HepG2 (cell line): ENCODE results near the gene PLCG1. TPM values are rescaled to one million over a fixed set of nuclear protein-coding genes. Genes with fewer than 3 reads are reported as not detected.
A peak's percentile ranks its signal among the peaks of the same experiment; 100 is the strongest.

Source experiments
- AFF4 ChIP-seq: sonication (generic); formaldehyde crosslinking; IDR thresholded peaks from 2 replicates; pipeline ENCODE4 v1.4.0; 2020; ENCODE audit warnings: missing genetic modification reagents
- ATF4 ChIP-seq, 2 experiments: fragments of 450-650 bp in 1 of 2; sonication (generic) in 1 of 2; formaldehyde crosslinking; IDR thresholded peaks; 2 replicates each; pipeline versions ENCODE4 v1.5.0 to v1.8.0; 2020 to 2022; ENCODE audit warnings: mild to moderate bottlenecking in 1 of 2, missing genetic modification reagents in 1 of 2
- BCLAF1 ChIP-seq: fragments of 450-650 bp; IDR thresholded peaks from 2 replicates; pipeline ENCODE4 v1.6.1; 2017; ENCODE audit warnings: mild to moderate bottlenecking
- DR1 ChIP-seq: sonication (generic); formaldehyde crosslinking; IDR thresholded peaks from 2 replicates; pipeline ENCODE4 v1.8.0; 2021; ENCODE audit warnings: mild to moderate bottlenecking, missing genetic modification reagents, inconsistent platforms
- E2F1 ChIP-seq: sonication (generic); formaldehyde crosslinking; IDR thresholded peaks from 2 replicates; pipeline ENCODE4 v1.5.0; 2020; ENCODE audit warnings: missing genetic modification reagents
- E2F5 ChIP-seq: sonication (generic); formaldehyde crosslinking; conservative IDR thresholded peaks from 2 replicates; pipeline ENCODE4 v1.4.0; 2020; ENCODE audit warnings: missing genetic modification reagents
- FOSL2 ChIP-seq: sonication (generic); formaldehyde crosslinking; IDR thresholded peaks from 2 replicates; pipeline ENCODE4 v1.4.0; 2020; ENCODE audit warnings: missing genetic modification reagents
- HINFP ChIP-seq: sonication (generic); formaldehyde crosslinking; IDR thresholded peaks from 2 replicates; pipeline ENCODE4 v1.4.0; 2020; ENCODE audit warnings: low read depth, mild to moderate bottlenecking, missing genetic modification reagents
- HNF4G ChIP-seq, 2 experiments: sonication (generic) in 1 of 2; formaldehyde crosslinking in 1 of 2; IDR thresholded peaks; 2 replicates each; pipeline versions ENCODE4 v1.4.0 to v1.6.1; 2011 to 2020; ENCODE audit warnings: borderline replicate concordance in 2 of 2, low read depth in 2 of 2, mild to moderate bottlenecking in 2 of 2, low read length in 1 of 2, missing genetic modification reagents in 1 of 2, moderate library complexity in 1 of 2
- MTA1 ChIP-seq: sonication (generic); formaldehyde crosslinking; IDR thresholded peaks from 2 replicates; pipeline ENCODE4 v1.4.0; 2020; ENCODE audit warnings: missing genetic modification reagents, mild to moderate bottlenecking, borderline replicate concordance
- NFATC3 ChIP-seq: sonication (generic); formaldehyde crosslinking; IDR thresholded peaks from 2 replicates; pipeline ENCODE4 v1.5.1; 2020; ENCODE audit warnings: mild to moderate bottlenecking, missing genetic modification reagents
- PCBP2 ChIP-seq: fragments of 200-400 bp; formaldehyde crosslinking; optimal IDR thresholded peaks from 2 replicates; pipeline ENCODE3; 2018; ENCODE audit warnings: low read length, low read depth; ENCODE audit not compliant: poor library complexity, severe bottlenecking
- ZBTB37 ChIP-seq: sonication (generic); formaldehyde crosslinking; IDR thresholded peaks from 2 replicates; pipeline ENCODE4 v1.4.0; 2020; ENCODE audit warnings: mild to moderate bottlenecking, missing genetic modification reagents
- ZNF3 ChIP-seq: IDR thresholded peaks from 2 replicates; pipeline ENCODE4 v1.7.0; 2017; ENCODE audit warnings: inconsistent platforms
- ZNF841 ChIP-seq: sonication (generic); formaldehyde crosslinking; IDR thresholded peaks from 2 replicates; pipeline ENCODE4 v1.8.1; 2023; ENCODE audit warnings: missing genetic modification reagents, borderline replicate concordance
- polyA plus RNA-seq, 8 experiments: library from polyadenylated mRNA; depleted of rRNA in 3 of 8; stranded (reverse) in 7 of 8; unstranded in 1 of 8; fragments of >200 nt; fragmentation: Illumina TruSeq in 4 of 8; extraction: Trizol in 4 of 8; gene quantifications; 2 replicates each; pipeline versions ENCODE4 v1.2.1 to v1.2.3, GENCODE V29; 2011 to 2016; ENCODE audit warnings: low read depth in 4 of 8, missing spikeins in 1 of 8, mixed read lengths in 1 of 8; ENCODE audit not compliant: insufficient read depth in 1 of 8
- total RNA-seq, 5 experiments: library from RNA; depleted of rRNA; stranded (reverse); fragments of >200 nt; fragmentation: Illumina TruSeq; extraction: Trizol; gene quantifications; 2 replicates each; pipeline ENCODE4 v1.2.3, GENCODE V29; 2016; ENCODE audit warnings: low read depth in 1 of 5

The PLCG1 gene
- total and polyA plus RNA-seq, 2 of the 13 experiments (the other 11 are each of a cell fraction or from before 2014, with no cell fraction given) = 85.3 to 158 TPM

- TF ChIP-seq BCLAF1 (no peak), ATF4 (CRISPR knock-in tag; IDR thresholded peaks at IDR 0.05) (no peak), FOSL2 (CRISPR knock-in tag) (peak; percentile 92), ZBTB37 (no peak), MTA1 (CRISPR knock-in tag) (no peak), ZNF3 (CRISPR knock-in tag) (no peak), E2F1 (CRISPR knock-in tag) (no peak), HINFP (no peak), HNF4G (IDR thresholded peaks at IDR 0.05; ENCODE audit: borderline replicate concordance, low read depth, low read length) (peak; percentile 43; the same call in 1 of the 2 replicates), HNF4G (CRISPR knock-in tag; IDR thresholded peaks at IDR 0.05; ENCODE audit: borderline replicate concordance, low read depth) (0 out of 2 replicates have a peak, but pooled peaks have one; percentile 33), E2F5 (no peak), ZNF841 (CRISPR knock-in tag) (no peak), NFATC3 (no peak), AFF4 (CRISPR knock-in tag) (no peak), PCBP2 (no peak), DR1 (CRISPR knock-in tag) (no peak)
Observed at GRCh38 chr20:41110930-41111577, 26.3 kb upstream of the PLCG1 start (continued).
